LoVo (cell line): ENCODE results near the gene SLC44A3.

Source experiments
- DNase-seq: peaks from one replicate; pipeline ENCODE4 v3.0.0-alpha.2; 2016; ENCODE audit warnings: low spot score

SLC44A3 gene

GRCh38 chr1:94803106-94803505 lies 17.1 kb upstream of the SLC44A3 start:
- no peak for DNase-seq

GRCh38 chr1:94803517-94804441 lies 16.4 kb upstream of the SLC44A3 start:
- no peak for DNase-seq

- no peak for DNase-seq
Observed at GRCh38 chr1:94804442-94804837, 15.7 kb upstream of the SLC44A3 start.

- DNase-seq: peak; percentile 62
Observed at GRCh38 chr1:94805912-94806311, 14.2 kb upstream of the SLC44A3 start.

GRCh38 chr1:94806441-94806871 lies 13.7 kb upstream of the SLC44A3 start:
- no peak for DNase-seq

GRCh38 chr1:94807742-94808491 lies 12.2 kb upstream of the SLC44A3 start:
- peak; percentile 62 for DNase-seq

- no peak for DNase-seq
Observed at GRCh38 chr1:94808669-94809068, 11.5 kb upstream of the SLC44A3 start.

GRCh38 chr1:94812985-94813384 lies 7.2 kb upstream of the SLC44A3 start:
- no peak for DNase-seq

GRCh38 chr1:94816030-94816429 lies 4.1 kb upstream of the SLC44A3 start:
- DNase-seq: no peak

GRCh38 chr1:94817712-94818111 lies 2.4 kb upstream of the SLC44A3 start:
- DNase-seq: no peak

GRCh38 chr1:94819238-94819944 lies 766 bp upstream of the SLC44A3 start:
- DNase-seq: no peak

- DNase-seq: no peak
Observed at GRCh38 chr1:94820936-94821335, 779 bp downstream of the SLC44A3 start.

GRCh38 chr1:94821636-94822305 lies 1.6 kb downstream of the SLC44A3 start:
- peak; percentile 50 for DNase-seq

- DNase-seq: peak; percentile 38
Observed at GRCh38 chr1:94823116-94823515, 3.0 kb downstream of the SLC44A3 start.

GRCh38 chr1:94825936-94826335 lies 5.8 kb downstream of the SLC44A3 start:
- DNase-seq: no peak

GRCh38 chr1:94827434-94827833 lies 7.3 kb downstream of the SLC44A3 start:
- DNase-seq: no peak

- no peak for DNase-seq
Observed at GRCh38 chr1:94828251-94828650, 8.1 kb downstream of the SLC44A3 start.

- no peak for DNase-seq
Observed at GRCh38 chr1:94831641-94832040, 11.5 kb downstream of the SLC44A3 start.

- DNase-seq: no peak
Observed at GRCh38 chr1:94832446-94832845, 12.3 kb downstream of the SLC44A3 start.

- DNase-seq: no peak
Observed at GRCh38 chr1:94832931-94833585, 12.9 kb downstream of the SLC44A3 start.

- no peak for DNase-seq
Observed at GRCh38 chr1:94836891-94837290, 16.7 kb downstream of the SLC44A3 start.
